HG02759 (cell line): ENCODE results near the gene LMTK2.
"Not testable (repeated sequence)": the region's sequence is repeated elsewhere in the genome, so short reads cannot be mapped to it uniquely, and the experiment has no call there.

ENCODE experiments used
- ATAC-seq: cut with Tn5 transposase; IDR thresholded peaks from one replicate; pipeline ENCODE4 v1.9.1; 2021; ENCODE audit warnings: mild to moderate bottlenecking, moderate library complexity; ENCODE audit not compliant: unreplicated experiment

Gene LMTK2

DNA sequence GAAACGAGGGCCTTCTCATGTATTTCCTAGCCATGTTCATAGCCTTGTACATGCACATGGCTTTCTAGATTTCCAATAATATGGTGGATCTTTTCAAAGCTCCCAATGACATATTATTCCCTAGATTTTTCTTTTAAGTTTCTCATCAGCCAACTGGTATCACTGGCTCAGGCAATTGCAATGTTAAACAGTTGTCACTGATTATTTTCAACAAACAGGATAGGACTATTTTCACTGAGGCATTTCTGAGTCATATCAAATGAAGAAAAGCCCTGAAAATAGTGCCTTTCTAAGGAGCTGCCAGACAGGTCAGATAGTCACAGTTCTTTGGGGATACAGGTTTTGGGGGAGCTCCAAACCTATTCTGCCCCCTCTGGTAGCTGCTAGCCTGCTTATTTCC, 4.5 kb upstream of the LMTK2 start:
- no peak for ATAC-seq

DNA sequence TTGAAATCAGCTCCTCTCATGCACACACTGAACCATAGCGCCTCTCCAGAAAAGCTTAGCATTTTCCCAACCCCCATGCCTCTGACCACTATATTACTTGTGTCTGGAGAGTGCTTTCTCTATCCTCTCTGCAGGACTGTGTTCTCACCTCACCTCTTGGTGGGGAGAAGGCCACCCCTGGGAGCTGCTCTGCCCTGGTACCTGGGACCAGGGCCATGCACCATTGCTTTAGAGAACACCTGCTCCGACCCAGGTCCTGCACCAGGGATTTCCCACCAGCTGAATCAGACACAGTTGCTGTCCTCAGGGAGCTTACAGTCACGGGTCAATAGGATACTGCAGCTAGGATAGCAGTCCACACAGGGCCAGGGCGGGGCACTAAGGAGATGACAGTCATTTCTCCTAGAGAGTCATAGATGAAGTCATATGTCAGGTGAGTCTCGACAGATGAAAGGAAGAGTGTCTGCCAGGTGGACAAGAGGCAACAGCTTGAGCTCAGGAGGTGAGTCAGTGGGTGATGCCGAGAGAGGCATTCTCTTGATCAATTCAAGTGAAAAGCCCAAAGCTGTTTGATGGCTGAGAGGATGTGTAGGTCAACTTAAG, 619 bp upstream of the LMTK2 start:
- no peak for ATAC-seq

DNA sequence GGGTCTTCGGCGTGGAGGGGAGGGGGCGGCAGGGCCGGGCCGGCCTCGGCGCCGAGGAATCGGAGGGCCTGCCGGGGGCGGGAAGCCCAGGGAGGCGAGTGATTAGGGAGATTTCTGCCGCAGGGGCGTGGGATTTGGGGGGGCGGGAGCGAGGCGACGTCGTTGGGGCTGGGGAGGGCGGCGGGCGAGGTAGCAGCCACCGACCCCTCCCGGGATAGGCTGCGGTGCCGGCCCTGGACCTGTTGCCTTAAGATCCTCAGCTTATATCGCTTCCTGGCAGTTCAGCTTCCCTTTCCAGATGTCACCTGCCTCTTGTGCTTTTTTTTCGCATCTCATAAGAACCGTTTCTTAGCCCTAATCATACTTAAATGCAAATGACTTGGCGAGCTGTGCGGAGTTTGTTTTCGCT, 655 bp downstream of the LMTK2 start:
- ATAC-seq, result no peak

- no peak for ATAC-seq
Observed at GRCh38 chr7:98110249-98111022, 3.8 kb downstream of the LMTK2 start.

DNA sequence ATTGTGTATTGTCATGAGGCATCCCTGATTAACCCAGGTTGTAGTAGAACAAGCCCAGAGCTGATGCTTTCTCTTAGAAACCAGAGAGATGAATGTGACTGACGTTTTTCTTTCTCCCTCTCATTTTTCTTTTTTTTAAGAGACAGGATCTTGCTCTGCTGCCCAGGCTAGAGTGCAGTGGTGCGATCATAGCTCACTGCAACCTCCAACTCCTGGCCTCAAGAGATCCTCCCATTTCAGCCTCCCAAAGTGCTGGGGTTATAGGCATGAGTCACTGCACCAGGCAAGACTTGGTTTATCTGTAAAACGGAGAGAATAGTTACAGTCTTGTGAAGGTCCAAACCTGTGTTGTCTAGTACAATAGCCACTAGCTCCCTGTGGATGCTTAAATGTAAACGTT, 5.4 kb downstream of the LMTK2 start:
- ATAC-seq, result no peak

GRCh38 chr7:98115746-98116525, 9.3 kb downstream of the LMTK2 start:
- no peak for ATAC-seq

- no peak for ATAC-seq
Observed at GRCh38 chr7:98116656-98117461, 10.2 kb downstream of the LMTK2 start.

DNA sequence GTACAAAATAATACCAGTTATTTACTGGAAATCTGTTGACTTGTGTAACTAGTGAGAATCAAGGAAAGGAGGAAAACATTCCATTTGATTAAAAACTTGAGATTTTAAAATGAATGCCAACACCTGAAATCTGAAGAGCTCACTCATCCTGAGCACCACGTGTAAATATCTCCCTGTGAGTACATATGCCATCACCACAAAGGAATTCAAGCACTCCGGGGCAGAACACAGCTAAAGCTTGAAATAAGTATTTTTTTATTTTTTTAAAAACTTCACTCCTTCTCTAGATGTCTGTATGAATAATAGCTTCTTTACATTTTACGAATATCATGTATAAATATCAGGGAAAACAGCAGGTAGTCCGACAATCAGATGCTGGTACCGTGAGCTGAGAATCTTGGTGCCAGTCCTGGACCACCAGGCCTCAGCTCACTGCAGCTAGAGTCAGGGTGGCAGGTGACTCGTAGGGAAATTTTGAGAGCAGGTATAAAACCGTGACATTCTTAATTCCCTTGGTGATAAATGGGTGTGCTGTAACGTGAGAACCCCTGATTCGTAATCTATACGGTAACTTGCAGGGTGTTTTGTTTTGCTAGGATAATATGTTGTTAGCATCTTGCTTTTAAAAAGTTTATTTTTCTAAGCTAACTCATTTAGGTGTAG, 12.7 kb downstream of the LMTK2 start:
- ATAC-seq, result no peak

- no peak for ATAC-seq
Observed at GRCh38 chr7:98120559-98120958, 13.9 kb downstream of the LMTK2 start.

DNA sequence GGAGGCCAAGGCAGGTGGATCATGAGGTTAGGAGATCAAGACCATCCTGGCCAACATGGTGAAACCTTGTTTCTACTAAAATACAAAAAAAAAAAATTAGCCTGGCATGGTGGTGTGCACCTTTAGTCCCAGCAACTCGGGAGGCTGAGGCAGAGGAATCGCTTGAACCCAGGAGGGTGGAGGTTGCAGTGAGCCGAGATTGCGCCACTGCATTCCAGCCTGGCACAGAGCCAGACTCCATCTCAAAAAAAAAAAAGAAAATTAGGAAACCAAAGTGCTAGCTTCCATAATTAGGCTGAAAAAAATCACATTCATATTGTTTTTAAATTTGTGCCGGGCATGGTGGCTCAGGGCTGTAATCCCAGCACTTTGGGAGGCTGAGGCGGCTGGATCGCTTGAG, 14.7 kb downstream of the LMTK2 start:
- ATAC-seq, result not testable (repeated sequence)

- ATAC-seq, result no peak
Observed at GRCh38 chr7:98123365-98123696, 16.7 kb downstream of the LMTK2 start.

- ATAC-seq, result no peak
Observed at GRCh38 chr7:98125759-98126158, 19.1 kb downstream of the LMTK2 start.

- no peak for ATAC-seq
Observed at GRCh38 chr7:98126311-98127142, 19.9 kb downstream of the LMTK2 start.

- ATAC-seq, result no peak
Observed at GRCh38 chr7:98128346-98128745, 21.7 kb downstream of the LMTK2 start.

GRCh38 chr7:98130959-98131358, 24.3 kb downstream of the LMTK2 start:
- no peak for ATAC-seq

- peak; percentile 65 for ATAC-seq
Observed at GRCh38 chr7:98133181-98133580, 26.5 kb downstream of the LMTK2 start.

- peak; percentile 18 for ATAC-seq
Observed at GRCh38 chr7:98133621-98134303, 27.1 kb downstream of the LMTK2 start.

DNA sequence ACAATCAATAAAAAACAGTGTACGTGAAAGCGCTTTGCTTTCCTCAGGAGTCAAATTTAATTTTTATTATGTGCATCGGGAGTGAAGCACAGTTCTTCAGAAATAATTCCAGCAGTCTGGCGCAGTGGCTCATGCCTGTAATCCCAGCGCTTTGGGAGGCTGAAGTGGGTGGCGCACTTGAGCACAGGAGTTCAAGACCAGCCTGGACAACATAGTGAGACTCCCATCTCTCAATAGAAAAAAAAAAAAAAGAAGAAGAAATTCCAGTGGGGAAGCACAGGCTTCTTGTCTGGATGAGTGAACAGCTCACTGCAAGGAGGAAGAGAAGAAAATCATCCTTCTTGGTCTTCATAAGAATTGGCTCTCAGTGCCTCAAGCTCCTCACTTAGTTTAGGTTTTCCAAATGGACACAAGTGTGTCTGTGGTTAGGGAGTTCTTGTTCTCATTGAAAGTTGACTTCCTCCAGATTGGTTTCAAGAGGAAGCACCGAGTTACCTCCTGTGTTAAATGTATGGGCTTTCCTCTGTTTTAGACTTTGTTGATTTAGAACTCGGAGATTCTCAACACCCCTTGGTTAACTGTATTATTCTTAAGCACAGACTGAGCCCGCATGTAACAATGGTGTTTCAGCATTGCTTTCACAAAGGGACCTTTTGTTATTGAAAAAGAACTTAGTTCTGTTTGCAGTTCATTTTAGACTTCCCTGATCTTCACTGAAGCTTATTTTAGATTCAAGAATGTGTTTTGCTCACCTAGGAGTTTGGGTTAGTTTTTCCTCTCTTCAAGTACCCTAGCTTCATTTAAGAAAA, 28.0 kb downstream of the LMTK2 start:
- ATAC-seq, result no peak
